GM19395 (cell line): ENCODE measurements around the gene GRM7.

Experiments used
- ATAC-seq: cut with Tn5 transposase; IDR thresholded peaks from one replicate; pipeline ENCODE4 v1.9.1; 2021; ENCODE audit warnings: mild to moderate bottlenecking, moderate library complexity; ENCODE audit not compliant: unreplicated experiment

The GRM7 gene

DNA sequence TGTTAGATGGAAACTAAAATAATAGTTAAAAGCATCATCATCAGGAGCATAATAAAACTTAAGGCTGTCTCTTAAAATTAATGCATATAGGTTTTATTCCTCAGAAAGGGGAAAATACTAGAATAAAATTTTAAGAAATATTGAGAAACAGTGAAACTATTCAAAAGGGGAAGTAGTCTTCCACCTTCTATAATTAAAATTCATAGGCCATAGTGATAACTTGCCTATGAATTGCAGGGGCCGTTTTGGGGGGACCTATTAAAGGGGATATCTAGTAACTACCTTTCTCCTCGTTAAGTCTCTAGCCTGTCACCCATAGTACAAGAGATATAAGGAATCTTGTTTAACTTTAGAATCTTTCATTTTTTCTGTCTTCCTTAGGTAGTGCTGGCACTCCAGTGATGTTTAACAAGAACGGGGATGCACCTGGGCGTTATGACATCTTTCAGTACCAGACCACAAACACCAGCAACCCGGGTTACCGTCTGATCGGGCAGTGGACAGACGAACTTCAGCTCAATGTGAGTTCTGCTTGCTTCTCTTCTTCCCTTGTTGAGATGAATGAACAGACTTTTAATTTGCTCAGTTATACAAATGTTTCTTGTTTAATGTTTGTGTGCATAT lies 600.4 kb downstream of the GRM7 start:
- ATAC-seq, result peak; percentile 92

DNA sequence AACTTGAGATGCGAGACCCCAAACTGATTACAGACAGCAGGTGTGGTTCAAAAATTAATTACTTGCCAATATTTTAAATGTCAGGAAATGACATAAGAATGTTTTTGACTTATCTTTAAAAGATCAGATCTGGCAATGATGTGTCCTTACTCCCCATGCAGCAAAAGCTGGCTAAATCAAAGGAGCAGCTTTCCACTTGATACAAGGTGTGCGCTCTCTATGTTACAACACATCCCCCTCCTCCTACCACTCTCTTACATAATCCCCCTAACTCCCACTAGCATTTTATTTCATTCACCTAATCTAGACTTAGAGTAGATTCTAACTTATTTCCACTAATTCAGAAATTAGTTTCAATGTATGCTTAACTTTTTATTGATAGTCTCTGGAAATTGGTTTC lies 609.0 kb downstream of the GRM7 start:
- ATAC-seq, result no peak

DNA sequence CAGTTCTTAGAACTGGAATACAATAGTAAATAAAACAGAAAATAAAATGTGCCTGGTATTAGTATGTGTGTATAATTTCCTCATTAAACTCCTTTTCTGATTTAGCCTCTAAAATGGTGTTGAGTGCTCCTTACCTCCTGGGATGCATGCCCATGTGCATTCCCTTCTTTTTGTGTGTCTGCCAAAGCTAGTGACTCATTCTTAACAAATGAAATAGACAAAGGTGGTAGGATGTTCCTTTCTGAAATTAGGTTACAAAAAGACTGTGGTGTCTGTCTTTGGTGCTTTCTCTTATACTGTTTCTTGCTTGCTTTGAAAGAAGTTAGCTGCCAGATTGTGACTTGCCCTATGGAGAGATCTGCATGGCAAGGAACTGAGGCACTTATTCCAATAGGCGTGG lies 623.7 kb downstream of the GRM7 start:
- no peak for ATAC-seq

DNA sequence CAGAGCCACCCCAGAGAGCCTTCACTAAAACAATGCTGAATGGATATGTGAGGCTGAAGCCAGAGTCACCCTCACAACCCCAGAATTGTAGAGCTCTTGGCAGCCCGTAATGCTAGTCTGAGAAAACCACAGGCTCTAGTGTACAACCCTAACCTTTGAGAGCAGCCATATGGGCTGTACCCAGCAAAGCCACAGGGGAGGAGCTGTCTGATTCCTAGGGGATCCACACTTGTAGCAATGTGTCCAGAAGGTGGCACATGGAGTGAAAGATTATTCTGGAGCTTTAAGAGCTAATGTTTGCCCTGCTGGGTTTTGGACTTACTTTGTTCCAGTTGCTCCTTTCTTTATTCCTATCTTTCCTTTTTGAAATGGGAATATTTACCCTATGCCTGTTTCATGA lies 626.8 kb downstream of the GRM7 start:
- no peak for ATAC-seq

- ATAC-seq, result no peak
Measured at GRCh38 chr3:7489417-7489816, 628.5 kb downstream of the GRM7 start.

GRCh38 chr3:7498715-7499114 lies 637.8 kb downstream of the GRM7 start:
- no peak for ATAC-seq

DNA sequence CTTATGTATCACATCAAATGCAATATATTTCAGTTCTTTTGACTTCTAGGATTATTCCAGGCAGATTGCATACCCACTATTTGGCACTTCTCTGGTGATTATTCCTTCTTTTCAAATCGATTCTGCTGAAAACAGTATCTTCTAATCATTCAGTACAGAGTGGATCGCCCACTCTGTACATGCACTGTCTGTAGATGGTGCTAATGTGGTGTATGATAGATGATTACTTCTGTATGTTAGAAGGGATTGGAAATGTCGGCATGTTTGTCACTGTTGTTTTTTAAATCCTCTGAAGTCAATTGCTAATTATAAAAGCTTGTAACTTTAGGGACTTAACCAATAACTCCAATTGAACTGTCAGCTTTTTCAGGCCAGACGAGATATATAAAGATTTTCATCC lies 642.5 kb downstream of the GRM7 start:
- ATAC-seq, result no peak

DNA sequence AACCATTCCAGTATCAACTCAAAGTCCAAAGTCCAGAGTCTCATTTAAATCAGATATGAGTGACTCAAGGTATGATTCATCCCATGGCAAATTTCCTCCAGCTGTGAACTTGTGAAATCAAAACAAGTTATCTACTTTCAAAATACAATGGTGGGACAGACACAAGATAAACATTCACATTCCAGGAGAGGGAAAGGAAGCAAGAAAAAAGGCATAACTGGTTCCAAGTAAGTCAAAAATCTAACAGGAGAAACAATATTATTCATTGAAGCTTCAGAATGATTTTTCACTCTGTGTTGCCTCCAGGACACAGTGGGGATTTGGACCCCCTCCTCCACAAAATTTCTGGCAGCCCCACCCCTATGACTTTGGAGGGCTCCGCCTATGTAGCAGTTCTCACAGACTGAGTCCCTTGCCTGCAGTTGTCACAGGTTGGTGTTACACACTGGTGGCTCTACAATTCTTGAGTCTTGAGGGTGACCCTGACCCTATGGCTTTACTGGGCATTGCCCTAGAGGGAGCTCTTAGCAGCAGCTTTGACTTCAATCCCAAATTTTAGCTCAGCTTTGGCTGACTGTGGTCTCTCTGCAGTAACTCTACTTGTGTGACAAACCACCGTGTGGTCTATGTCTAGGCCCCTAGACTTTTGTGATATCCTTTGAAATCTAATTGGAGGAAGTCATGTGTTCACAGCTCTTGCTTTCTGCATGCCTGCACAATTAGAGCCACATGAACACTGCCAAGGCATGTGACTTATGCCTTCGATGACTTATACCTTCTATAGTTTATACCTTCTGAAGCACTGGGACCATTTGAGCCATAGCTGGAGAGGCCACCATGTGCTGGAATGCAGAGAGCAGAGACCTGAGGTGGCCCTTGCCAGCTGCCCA lies 644.2 kb downstream of the GRM7 start:
- no peak for ATAC-seq

GRCh38 chr3:7506606-7507180 lies 645.8 kb downstream of the GRM7 start:
- no peak for ATAC-seq

- ATAC-seq, result no peak
Measured at GRCh38 chr3:7508821-7509220, 647.9 kb downstream of the GRM7 start.

DNA sequence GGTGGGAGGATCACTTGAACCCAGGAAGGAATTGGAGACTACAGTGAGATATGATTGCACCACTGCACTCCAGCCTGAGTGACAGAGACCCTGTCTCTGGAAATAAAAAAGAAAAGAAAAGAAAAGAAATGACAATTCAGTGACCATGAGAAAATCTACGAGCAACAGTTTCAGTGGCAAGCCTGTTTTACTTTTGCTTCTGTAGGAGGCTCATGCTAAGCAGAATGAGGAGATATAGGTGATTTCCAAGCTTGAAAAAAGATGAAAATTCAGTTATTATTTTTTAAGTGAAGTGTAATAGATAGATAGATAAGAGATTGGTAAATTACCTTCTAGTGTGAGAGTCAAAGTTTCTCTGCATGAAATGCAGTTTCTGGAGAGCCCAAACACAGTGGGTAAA lies 651.1 kb downstream of the GRM7 start:
- no peak for ATAC-seq

- no peak for ATAC-seq
Measured at GRCh38 chr3:7518026-7518425, 657.1 kb downstream of the GRM7 start.

GRCh38 chr3:7518456-7518855 lies 657.5 kb downstream of the GRM7 start:
- no peak for ATAC-seq

GRCh38 chr3:7520059-7520458 lies 659.1 kb downstream of the GRM7 start:
- no peak for ATAC-seq

DNA sequence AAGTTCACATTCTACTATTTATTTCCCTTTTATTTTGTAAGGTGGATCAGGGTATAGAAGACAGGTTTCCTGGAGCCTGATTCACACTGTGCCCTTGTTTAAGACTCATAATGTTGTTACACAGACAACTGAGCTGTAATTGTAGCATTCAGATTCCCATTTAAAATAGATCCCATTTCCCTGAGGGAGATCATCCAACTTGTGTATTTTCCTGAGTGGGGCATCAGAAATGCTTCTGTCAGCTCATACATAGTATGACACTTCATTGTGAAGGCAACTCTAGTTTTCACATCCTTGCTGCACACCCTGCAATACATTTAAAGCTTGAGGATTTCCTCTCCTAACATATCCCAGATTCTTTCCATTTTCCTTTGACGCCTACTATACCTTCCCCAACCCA lies 659.7 kb downstream of the GRM7 start:
- ATAC-seq, result no peak

DNA sequence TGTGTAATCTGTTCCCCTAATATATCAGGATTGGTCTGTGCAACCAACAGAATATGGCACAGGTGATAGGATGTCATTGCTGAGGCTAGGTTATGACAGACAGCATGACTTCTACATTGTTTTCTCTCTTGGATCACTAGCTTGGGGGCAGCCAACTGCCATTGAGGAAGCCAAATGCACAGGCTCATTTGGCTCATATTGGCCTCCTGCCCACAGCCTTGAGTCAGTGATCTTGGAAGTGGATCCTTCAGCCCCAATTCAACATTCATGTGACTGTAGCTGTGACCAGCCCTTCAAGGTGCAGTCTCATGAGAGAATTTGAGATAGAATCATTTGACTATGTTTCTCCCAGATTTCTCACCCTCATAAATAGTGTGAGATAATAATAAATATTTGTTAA lies 675.6 kb downstream of the GRM7 start:
- no peak for ATAC-seq

DNA sequence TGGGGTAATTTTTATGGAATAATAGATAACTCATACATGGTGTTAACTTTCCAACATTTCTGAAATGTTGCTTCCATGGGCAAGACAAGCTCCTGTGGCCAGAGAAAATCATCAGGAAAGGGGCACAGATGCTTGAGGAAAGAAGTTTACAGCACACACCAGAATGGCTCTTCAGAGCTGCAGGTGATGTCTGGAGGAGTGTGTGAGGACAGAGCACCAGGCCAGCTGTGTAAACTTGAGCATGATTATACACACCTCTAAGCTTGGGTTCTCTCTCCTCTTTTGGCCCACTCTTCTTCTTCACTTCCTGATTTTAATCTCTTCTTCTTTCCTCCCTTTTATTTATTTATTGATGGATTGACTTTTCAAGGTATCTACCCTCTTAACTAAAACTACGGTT lies 676.0 kb downstream of the GRM7 start:
- ATAC-seq, result no peak

- no peak for ATAC-seq
Measured at GRCh38 chr3:7543294-7543880, 682.5 kb downstream of the GRM7 start.

GRCh38 chr3:7545334-7545733 lies 684.4 kb downstream of the GRM7 start:
- ATAC-seq, result no peak

DNA sequence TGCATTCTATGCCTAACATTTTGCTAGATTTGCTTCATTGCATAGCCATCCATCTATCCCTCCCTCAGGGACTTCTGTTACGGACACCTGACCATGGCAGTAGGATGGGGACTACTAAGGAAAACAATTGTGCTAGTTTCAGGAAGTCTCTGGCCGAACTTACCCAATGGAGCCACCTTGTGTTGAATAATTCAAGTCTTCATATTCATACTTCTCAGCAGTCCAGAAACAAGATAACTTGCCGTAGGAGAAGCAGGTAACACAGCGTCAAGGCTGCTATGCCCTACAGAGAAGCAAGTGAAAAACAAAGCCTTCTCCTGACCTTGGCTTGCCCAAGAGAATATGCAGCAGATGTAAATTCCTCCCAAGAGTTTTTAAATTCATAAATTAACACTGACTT lies 685.3 kb downstream of the GRM7 start:
- no peak for ATAC-seq

DNA sequence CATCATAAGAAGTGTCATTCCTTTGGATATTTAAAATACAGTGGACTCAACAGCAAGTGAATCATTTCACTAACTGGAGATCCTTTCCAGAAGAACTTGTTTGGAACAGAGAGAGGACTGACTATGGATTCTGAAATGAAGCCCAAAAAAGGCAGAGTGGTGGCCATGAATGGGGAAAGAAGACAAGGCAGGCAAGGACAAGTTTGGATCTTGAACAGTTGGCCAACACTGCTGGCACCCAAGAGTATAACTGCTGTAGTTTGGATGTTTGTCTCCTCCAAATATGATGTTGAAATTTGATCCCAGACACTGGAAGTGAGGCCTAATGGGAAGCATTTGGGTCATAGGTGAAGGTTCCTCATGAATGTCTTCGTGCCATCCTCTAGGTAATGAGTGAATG lies 686.9 kb downstream of the GRM7 start:
- ATAC-seq, result no peak

DNA sequence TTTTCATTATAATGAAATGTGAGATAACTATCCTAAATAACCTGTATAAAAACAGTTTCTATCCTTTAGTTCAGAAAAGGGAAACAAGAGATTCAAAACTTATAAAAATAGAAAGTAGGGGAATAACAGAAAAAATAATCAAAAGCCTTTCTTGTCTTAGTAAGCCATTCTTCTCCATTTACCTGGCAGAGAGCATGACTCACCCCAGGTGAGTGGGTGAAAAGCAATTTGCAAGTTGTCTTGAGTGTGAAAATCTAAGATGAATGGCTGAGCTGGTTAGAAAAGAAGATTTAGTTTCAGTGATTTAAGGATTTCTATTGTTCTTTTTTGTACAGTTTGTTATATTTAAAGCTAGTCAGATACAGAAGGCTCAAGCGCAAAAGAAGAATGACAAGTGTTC lies 702.0 kb downstream of the GRM7 start:
- no peak for ATAC-seq
